DND-41 (cell line): ENCODE data around the gene DLG1.
"Not testable (repeated sequence)": the region's sequence is repeated elsewhere in the genome, so short reads cannot be mapped to it uniquely, and the experiment has no call there.

ENCODE experiments used
- ATAC-seq: fragments of 200-7000 bp; cut with Tn5 transposase; 3 replicates; pipeline ENCODE4 v1.9.1; 2021; ENCODE audit warnings: low read depth; ENCODE audit not compliant: insufficient read depth
- DNase-seq: peaks from one replicate; pipeline ENCODE4 v3.0.0-alpha.2; 2020
- H2AFZ ChIP-seq: 2 replicates; pipeline ENCODE4 v1.6.0; 2012; ENCODE audit warnings: low read depth, low read length
- H3K27ac ChIP-seq: 2 replicates; pipeline ENCODE4 v1.5.1; 2012; ENCODE audit warnings: low read length, inconsistent platforms
- H3K27me3 ChIP-seq: fragments of 200-600 bp; sonication (generic); 2 replicates; pipeline ENCODE4 v1.6.0; 2012; ENCODE audit warnings: low read length, mild to moderate bottlenecking, inconsistent platforms; ENCODE audit not compliant: insufficient read depth, poor library complexity
- H3K36me3 ChIP-seq: 2 replicates; pipeline ENCODE4 v1.5.1; 2012; ENCODE audit warnings: low read length, inconsistent platforms; ENCODE audit not compliant: insufficient read depth
- H3K4me1 ChIP-seq: 2 replicates; pipeline ENCODE4 v1.5.1; 2012; ENCODE audit warnings: mild to moderate bottlenecking, low read length; ENCODE audit not compliant: insufficient read depth
- H3K4me2 ChIP-seq: 2 replicates; pipeline ENCODE4 v1.6.0; 2012; ENCODE audit warnings: mild to moderate bottlenecking, moderate library complexity, low read length, inconsistent platforms; ENCODE audit not compliant: insufficient read depth
- H3K4me3 ChIP-seq, 2 experiments: fragments of 200-600 bp in 1 of 2; shearing (Covaris generic) in 1 of 2; 2 replicates each; pipeline ENCODE4 v1.5.1; 2012 to 2016; ENCODE audit warnings: inconsistent platforms in 2 of 2, low read length in 2 of 2, mild to moderate bottlenecking in 2 of 2, low read depth in 1 of 2, moderate library complexity in 1 of 2
- H3K79me2 ChIP-seq: 2 replicates; pipeline ENCODE4 v1.6.0; 2012; ENCODE audit warnings: low read length, inconsistent platforms; ENCODE audit not compliant: insufficient read depth
- H3K9ac ChIP-seq: 2 replicates; pipeline ENCODE4 v1.6.0; 2012; ENCODE audit warnings: low read depth, mild to moderate bottlenecking, inconsistent platforms, low read length, moderate library complexity
- H3K9me3 ChIP-seq: 2 replicates; pipeline ENCODE4 v1.5.1; 2012; ENCODE audit warnings: low read length, moderate library complexity, mild to moderate bottlenecking, inconsistent platforms; ENCODE audit not compliant: insufficient read depth, severe bottlenecking
- H4K20me1 ChIP-seq: 2 replicates; pipeline ENCODE4 v1.6.0; 2012; ENCODE audit warnings: low read length; ENCODE audit not compliant: insufficient read depth
- EZH2 ChIP-seq: IDR thresholded peaks from 3 replicates; pipeline ENCODE4 v1.6.1; 2012; ENCODE audit warnings: borderline replicate concordance, low read depth, mild to moderate bottlenecking, moderate library complexity, low read length, inconsistent platforms; ENCODE audit not compliant: severe bottlenecking
- TF ChIP-seq, protein P1 (sequence below): IDR thresholded peaks from 2 replicates; pipeline ENCODE4 v1.5.1; 2012; ENCODE audit warnings: borderline replicate concordance, low read length, moderate library complexity, mild to moderate bottlenecking; ENCODE audit not compliant: poor library complexity, severe bottlenecking; ENCODE audit errors: extremely low read depth

Gene DLG1

DNA sequence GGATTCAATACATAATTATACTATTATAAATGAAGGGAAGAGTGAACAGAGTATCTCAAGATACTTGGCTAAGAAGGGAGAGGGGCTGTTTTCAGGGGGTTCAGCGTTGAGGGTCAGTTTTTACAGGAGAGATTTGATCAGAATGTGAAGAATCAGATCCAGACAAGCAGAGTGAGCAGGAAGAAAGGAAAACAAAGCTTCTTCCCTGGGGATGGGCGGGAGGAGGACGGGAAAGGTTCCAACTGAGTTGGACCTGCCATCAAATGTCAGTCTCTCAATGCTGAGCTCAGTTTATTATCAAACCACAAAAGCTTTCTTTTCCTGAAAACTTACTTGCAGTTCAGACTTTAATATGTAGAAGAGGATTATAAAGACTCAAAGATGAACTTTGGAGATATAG lies 262.8 kb downstream of the DLG1 start:
- Histone ChIP-seq H3K4me3 (no peak overlapping the region), H3K79me2 (no peaks in the 10 kb centered on the region), H3K27me3 (no peaks in the 10 kb centered on the region), H3K9ac (no peak overlapping the region), H3K36me3 (no peaks in the 10 kb centered on the region), H3K4me2 (no peak overlapping the region), H3K27ac (no peak overlapping the region), H2AFZ (no peak overlapping the region), H3K4me1 (no peaks in the 10 kb centered on the region), H3K9me3 (no peaks in the 10 kb centered on the region), H4K20me1 (no peaks in the 10 kb centered on the region)
- TF ChIP-seq, protein P1, sequence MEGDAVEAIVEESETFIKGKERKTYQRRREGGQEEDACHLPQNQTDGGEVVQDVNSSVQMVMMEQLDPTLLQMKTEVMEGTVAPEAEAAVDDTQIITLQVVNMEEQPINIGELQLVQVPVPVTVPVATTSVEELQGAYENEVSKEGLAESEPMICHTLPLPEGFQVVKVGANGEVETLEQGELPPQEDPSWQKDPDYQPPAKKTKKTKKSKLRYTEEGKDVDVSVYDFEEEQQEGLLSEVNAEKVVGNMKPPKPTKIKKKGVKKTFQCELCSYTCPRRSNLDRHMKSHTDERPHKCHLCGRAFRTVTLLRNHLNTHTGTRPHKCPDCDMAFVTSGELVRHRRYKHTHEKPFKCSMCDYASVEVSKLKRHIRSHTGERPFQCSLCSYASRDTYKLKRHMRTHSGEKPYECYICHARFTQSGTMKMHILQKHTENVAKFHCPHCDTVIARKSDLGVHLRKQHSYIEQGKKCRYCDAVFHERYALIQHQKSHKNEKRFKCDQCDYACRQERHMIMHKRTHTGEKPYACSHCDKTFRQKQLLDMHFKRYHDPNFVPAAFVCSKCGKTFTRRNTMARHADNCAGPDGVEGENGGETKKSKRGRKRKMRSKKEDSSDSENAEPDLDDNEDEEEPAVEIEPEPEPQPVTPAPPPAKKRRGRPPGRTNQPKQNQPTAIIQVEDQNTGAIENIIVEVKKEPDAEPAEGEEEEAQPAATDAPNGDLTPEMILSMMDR, result no peak
- TF ChIP-seq EZH2, result no peak
- DNase-seq, result no peak
- ATAC-seq, result no peak

DNA sequence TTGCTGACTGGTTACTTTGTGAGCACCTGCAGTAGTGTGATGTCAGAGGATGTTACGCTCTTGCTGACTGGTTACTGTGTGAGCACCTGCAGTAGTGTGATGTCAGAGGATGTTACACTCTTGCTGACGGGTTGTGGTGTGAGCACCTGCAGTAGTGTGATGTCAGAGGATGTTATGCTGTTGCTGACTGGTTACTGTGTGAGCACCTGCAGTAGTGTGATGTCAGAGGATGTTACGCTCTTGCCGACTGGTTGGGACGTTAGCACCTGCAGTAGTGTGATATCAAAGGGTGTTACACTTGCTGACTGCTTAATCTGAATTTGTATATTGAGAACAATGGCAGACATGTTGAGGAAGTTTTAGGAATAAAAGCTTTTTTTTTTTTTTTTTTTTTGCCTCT lies 263.6 kb downstream of the DLG1 start:
- H3K9ac ChIP-seq, H3K27me3 ChIP-seq: not testable (repeated sequence)

DNA sequence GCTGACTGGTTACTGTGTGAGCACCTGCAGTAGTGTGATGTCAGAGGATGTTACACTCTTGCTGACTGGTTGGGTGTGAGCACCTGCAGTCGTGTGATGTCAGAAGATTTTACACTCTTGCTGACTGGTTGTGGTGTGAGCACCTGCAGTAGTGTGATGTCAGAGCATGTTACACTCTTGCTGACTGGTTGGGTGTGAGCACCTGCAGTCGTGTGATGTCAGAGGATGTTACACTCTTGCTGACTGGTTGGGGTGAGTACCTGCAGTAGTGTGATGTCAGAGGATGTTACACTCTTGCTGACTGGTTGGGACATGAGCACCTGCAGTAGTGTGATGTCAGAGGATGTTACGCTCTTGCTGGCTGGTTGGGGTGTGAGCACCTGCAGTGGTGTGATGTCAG lies 264.6 kb downstream of the DLG1 start:
- ATAC-seq, H3K9me3 ChIP-seq, DNase-seq, H3K36me3 ChIP-seq, H3K79me2 ChIP-seq, H3K4me2 ChIP-seq, H3K4me3 ChIP-seq, H3K27ac ChIP-seq, H4K20me1 ChIP-seq, H3K9ac ChIP-seq, H3K27me3 ChIP-seq, H2AFZ ChIP-seq: not testable (repeated sequence)
- peaks cover 11% of the 10 kb centered on the region for H3K4me1 ChIP-seq

More for the DNA sequence above, 263.6 kb downstream of the DLG1 start:
- H3K4me3 ChIP-seq, DNase-seq, H2AFZ ChIP-seq, H3K9me3 ChIP-seq, H3K4me1 ChIP-seq, H3K27ac ChIP-seq, H4K20me1 ChIP-seq, H3K79me2 ChIP-seq, H3K36me3 ChIP-seq, H3K4me2 ChIP-seq, ATAC-seq: not testable (repeated sequence)

DNA sequence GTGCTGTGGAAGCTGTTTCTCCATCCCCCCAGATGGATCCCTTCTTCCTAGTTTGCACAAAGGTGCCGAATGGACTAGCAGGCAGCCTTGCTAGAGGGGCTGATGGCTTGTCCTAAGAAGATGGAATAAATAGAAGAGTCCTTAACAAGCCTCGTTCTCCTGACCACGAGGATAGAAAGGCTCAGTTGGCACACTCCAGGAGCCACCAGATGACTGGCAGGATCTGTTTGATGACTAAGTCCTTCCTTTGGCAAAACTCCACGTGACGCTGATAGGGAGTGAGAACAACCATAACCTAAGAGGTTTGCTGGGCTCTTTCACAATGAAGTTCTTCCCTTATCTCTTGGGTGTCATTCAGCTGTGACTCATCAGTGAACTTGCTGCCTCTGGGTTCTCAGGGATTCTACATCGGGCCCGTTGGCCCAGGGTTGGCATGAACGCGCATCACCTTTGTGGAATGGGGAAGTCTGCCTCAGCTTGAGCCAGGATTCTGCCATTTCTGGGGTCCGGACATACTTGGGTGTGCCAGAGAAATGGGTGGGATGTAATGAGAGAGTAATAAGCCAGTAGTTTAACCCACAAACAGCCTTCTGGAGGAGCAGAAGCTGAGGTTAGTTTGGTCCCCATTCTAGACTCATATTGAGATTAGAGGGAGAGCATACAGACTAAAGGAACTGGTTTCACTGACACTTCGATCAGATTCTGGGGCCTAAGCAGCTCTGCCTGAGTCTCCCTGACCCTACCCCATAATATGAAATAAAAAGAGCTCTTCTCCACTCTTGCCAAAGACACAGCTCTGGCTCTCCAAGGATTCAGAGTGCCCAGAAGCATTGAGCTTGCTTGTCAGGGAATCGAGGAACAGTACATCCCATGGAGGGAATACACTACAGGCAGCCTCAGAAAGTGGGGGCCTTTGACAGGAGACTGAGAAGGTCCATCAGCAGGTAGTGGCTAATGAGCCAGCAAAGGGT lies 266.8 kb downstream of the DLG1 start:
- Histone ChIP-seq H3K27ac (no peak overlapping the region), H3K4me2 (no peak overlapping the region), H2AFZ (no peak overlapping the region), H3K27me3 (no peaks in the 10 kb centered on the region), H3K9ac (no peak overlapping the region), H3K9me3 (no peaks in the 10 kb centered on the region), H3K4me1 (peaks cover 15% of the 10 kb centered on the region), H3K36me3 (no peaks in the 10 kb centered on the region; the same call in 1 of the 2 replicates), H3K79me2 (peaks cover 3% of the 10 kb centered on the region; the same call in 1 of the 2 replicates), H3K4me3 (no peak overlapping the region), H4K20me1 (no peaks in the 10 kb centered on the region)
- ATAC-seq (no peak), DNase-seq (no peak)
- TF ChIP-seq, protein P1, result no peak
- no peak for TF ChIP-seq EZH2
